PFSK-1 (cell line): ENCODE measurements around the gene MGLL.

ENCODE experiments used
- FOXP2 ChIP-seq: optimal IDR thresholded peaks from 2 replicates; pipeline ENCODE3; 2011; ENCODE audit warnings: borderline replicate concordance, control low read depth, inconsistent platforms; ENCODE audit not compliant: insufficient read depth; ENCODE audit errors: extremely low read length, extremely low read depth
- POLR2AphosphoS5 ChIP-seq: IDR thresholded peaks from 2 replicates; pipeline ENCODE4 v1.6.1; 2012; ENCODE audit warnings: low read depth, mild to moderate bottlenecking, control low read depth, low read length, moderate library complexity
- SIN3A ChIP-seq: IDR thresholded peaks from 2 replicates; pipeline ENCODE4 v1.6.1; 2012; ENCODE audit warnings: mild to moderate bottlenecking, low read length, moderate library complexity, borderline replicate concordance; ENCODE audit not compliant: insufficient read depth
- TAF1 ChIP-seq: IDR thresholded peaks from 2 replicates; pipeline ENCODE4 v1.6.1; 2012; ENCODE audit warnings: low read length, control low read depth, borderline replicate concordance; ENCODE audit not compliant: insufficient read depth
- TF ChIP-seq, protein P1 (sequence below), 2 experiments: IDR thresholded peaks; 2 replicates each; pipeline versions ENCODE4 v1.6.1 to v1.8.0; 2011 to 2012; ENCODE audit warnings: low read depth in 2 of 2, low read length in 2 of 2, control low read depth in 1 of 2, inconsistent platforms in 1 of 2, mild to moderate bottlenecking in 1 of 2, moderate library complexity in 1 of 2; ENCODE audit not compliant: insufficient read depth in 1 of 2

MGLL gene

DNA sequence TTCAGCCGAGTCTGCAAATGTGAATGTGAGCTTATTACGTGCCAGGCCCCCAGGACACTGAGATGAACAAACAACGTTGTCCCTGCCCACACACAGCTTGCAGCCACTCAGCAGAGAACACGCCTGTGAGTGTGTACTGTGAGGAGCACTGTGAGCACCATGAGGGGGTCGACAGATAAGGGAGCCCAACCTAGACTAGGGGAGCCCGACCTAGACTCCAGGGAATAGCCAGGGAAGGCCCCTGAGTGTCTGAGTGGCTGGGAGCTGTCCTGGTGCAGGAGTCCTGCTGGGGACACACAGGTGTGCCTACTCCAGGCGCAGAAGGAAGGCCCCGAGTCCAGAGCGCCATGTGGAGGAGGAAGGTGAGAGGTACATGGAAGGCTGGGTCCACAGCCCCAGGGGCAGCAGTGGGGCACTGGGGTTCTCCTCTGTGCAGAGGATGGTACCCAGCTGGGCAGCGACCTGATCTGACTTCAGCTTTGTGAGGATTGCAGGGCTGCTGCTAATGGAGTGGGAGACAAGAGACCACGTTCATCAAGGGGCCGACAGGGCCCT, 36.5 kb downstream of the MGLL start:
- TF ChIP-seq POLR2AphosphoS5, result no peak
- TF ChIP-seq, protein P1, sequence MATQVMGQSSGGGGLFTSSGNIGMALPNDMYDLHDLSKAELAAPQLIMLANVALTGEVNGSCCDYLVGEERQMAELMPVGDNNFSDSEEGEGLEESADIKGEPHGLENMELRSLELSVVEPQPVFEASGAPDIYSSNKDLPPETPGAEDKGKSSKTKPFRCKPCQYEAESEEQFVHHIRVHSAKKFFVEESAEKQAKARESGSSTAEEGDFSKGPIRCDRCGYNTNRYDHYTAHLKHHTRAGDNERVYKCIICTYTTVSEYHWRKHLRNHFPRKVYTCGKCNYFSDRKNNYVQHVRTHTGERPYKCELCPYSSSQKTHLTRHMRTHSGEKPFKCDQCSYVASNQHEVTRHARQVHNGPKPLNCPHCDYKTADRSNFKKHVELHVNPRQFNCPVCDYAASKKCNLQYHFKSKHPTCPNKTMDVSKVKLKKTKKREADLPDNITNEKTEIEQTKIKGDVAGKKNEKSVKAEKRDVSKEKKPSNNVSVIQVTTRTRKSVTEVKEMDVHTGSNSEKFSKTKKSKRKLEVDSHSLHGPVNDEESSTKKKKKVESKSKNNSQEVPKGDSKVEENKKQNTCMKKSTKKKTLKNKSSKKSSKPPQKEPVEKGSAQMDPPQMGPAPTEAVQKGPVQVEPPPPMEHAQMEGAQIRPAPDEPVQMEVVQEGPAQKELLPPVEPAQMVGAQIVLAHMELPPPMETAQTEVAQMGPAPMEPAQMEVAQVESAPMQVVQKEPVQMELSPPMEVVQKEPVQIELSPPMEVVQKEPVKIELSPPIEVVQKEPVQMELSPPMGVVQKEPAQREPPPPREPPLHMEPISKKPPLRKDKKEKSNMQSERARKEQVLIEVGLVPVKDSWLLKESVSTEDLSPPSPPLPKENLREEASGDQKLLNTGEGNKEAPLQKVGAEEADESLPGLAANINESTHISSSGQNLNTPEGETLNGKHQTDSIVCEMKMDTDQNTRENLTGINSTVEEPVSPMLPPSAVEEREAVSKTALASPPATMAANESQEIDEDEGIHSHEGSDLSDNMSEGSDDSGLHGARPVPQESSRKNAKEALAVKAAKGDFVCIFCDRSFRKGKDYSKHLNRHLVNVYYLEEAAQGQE (IDR thresholded peaks at IDR 0.05; ENCODE audit: insufficient read depth in 1 of 2, low read depth in 2 of 2, low read length in 2 of 2), result no peak
- no peak for TF ChIP-seq FOXP2
- no peak for TF ChIP-seq SIN3A
- TF ChIP-seq TAF1, result no peak

DNA sequence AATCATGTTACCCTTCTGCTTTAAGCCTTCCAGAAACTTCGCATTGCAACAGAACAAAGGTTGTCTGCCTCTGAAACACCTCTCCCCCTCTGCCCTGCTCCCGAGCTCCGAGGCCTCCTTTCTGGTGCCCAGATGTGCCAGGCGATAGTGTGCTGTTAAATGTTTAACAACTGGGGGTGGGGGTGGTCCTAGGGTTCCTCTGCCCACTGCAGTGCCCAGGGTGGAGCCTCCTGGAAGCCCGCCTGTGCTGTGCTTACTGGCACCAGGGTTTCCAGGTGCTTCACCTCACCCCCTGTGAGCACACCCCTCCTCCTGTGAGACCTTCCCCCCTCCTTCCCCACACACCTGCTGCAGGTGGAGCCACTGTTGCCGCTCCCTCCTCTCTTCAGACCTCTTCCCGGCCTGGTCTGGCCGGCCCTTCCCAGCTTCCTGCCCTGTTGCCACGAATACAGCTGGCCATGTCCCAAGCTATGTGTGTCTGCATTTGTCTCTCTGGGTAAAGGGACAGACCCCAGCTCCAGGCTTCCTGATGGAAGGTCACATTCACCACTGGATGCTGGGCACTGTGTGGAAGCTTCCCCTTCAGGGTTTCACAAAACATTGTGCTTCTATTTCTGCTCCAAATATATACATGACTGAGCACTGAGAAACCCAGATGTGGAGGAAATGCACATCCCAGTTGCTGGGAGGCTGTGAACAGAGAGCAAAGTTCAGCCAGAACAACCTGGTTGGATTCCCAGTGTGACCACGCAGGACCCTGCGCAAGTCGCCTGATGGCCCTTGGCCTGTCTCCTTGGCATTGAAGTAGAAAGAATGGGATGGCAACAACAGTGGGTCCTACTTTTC, 37.2 kb downstream of the MGLL start:
- TF ChIP-seq POLR2AphosphoS5 (no peak), SIN3A (no peak), TAF1 (no peak), FOXP2 (no peak)
- TF ChIP-seq, protein P1 (IDR thresholded peaks at IDR 0.05; ENCODE audit: insufficient read depth in 1 of 2, low read depth in 2 of 2, low read length in 2 of 2), result no peak

- TF ChIP-seq, protein P1 (IDR thresholded peaks at IDR 0.05; ENCODE audit: insufficient read depth in 1 of 2, low read depth in 2 of 2, low read length in 2 of 2), result no peak
- no peak for TF ChIP-seq POLR2AphosphoS5
- no peak for TF ChIP-seq SIN3A
- no peak for TF ChIP-seq FOXP2
- no peak for TF ChIP-seq TAF1
Observed at GRCh38 chr3:127784283-127784682, 38.0 kb downstream of the MGLL start.

- TF ChIP-seq FOXP2, result no peak
- no peak for TF ChIP-seq SIN3A
Observed at GRCh38 chr3:127783642-127784160, 38.6 kb downstream of the MGLL start.

DNA sequence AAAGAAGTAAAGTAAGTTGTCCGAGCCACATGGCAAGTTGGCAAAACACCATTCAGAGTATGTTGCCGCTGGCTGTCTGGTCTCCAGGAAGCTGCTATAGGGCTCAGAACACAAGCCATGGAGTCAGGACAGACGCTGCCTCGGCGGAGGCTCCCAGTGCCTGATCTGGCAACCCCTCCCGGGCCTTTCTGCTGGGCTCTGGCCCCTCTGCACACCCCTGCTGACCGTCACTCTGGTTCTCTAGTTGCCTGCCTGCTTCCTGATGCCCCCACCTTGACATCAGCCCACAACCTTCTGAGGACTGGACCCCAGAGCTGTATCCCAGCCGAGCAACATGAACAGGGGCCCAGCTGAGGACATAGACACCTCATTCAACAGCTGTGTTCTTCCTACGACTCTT, 39.1 kb downstream of the MGLL start:
- TF ChIP-seq FOXP2 (no peak), POLR2AphosphoS5 (no peak)

DNA sequence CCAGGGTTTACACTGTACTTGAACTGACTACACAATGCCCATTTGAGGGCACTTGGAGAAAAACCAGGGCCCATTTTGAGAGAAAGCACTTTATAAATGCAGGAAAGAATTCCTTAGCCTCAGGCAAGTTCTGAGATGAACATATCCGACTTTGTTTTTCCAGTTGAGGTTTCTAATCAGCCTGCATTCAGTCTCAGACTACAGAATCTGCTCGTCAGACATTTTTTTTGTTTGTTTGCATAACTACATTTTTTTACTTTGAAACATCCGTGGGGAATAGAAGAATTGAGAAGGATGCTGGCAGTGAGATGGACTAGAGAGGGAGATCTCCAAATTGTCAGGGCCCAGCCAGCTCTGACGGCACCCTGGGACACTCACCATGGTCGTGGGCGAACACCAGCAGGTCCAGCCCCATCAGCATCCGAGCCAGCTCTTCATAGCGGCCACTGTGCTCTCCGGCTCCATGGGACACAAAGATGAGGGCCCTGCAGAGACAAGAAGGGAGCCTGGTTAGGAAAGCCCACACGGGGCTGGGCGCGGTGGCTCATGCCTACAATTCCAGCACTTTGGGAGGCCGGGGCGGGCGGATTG, 40.8 kb downstream of the MGLL start:
- TF ChIP-seq FOXP2 (no peak), SIN3A (no peak), POLR2AphosphoS5 (no peak), TAF1 (no peak)
- TF ChIP-seq, protein P1 (IDR thresholded peaks at IDR 0.05; ENCODE audit: insufficient read depth in 1 of 2, low read depth in 2 of 2, low read length in 2 of 2), result no peak
